Measurements from ENCODE around the gene MFSD12.
"Not testable (repeated sequence)": the region's sequence is repeated elsewhere in the genome, so short reads cannot be mapped to it uniquely, and the experiment has no call there.

The MFSD12 gene

GRCh38 chr19:3584036-3584802 is 26.8 kb upstream of the MFSD12 start:
- DNase-seq: not testable (repeated sequence)

DNA sequence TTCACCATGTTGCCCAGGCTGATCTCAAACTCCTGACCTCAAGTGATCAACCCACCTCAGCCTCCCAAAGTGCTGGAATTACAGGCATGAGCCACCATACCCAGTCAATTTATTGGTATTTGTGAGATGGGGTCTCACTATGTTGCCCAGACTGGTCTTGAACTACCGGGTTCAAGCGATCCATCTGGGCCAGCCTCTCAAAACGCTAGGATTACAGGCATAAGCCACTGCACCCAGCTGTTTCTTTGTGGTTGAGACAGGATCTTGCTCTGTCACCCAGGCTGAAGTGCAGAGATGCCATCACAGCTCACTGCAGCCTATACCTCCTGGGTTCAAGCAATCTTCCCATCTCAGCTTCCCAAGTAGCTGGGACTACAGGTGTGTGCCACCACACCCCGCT is 24.4 kb upstream of the MFSD12 start:
- DNase-seq: not testable (repeated sequence)

- no peak for DNase-seq
These were observed 23.0 kb upstream of the MFSD12 start for GRCh38 chr19:3580156-3580934.

- DNase-seq: no peak
These were observed 21.0 kb upstream of the MFSD12 start for GRCh38 chr19:3578390-3578789.

GRCh38 chr19:3577723-3578344 is 20.4 kb upstream of the MFSD12 start:
- DNase-seq: no peak

DNA sequence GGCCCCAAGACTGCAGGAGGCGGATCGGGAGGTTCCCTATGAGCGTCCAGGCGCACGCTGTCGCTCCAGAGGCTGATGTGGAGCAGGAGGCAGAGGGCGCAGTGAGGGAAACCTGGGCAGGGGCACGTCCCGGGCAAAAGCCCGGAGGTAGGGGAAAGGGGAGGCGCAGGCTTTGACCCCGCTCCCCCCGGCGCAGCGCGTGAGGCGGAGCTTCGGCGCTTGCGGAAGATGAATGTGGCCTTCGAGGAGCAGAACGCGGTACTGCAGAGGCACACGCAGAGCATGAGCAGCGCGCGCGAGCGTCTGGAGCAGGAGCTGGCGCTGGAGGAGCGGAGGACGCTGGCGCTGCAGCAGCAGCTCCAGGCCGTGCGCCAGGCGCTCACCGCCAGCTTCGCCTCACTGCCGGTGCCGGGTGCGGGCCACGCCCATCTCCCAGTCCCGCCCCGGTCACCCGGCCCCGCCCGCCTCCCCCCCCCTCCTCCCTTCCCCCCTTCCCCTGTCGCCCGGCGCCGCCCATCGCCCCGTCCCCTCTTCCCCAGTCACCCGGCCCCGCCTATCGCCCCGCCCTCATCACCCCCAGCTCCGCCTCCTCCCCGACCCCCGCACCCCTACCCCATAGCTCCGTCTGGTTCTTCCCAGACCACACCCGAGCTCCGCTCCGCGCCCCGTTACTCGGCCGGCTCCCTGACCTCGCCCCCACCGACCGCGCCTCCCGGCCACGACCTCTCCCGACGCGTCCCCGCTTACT is 19.5 kb upstream of the MFSD12 start:
- no peak for DNase-seq

DNA sequence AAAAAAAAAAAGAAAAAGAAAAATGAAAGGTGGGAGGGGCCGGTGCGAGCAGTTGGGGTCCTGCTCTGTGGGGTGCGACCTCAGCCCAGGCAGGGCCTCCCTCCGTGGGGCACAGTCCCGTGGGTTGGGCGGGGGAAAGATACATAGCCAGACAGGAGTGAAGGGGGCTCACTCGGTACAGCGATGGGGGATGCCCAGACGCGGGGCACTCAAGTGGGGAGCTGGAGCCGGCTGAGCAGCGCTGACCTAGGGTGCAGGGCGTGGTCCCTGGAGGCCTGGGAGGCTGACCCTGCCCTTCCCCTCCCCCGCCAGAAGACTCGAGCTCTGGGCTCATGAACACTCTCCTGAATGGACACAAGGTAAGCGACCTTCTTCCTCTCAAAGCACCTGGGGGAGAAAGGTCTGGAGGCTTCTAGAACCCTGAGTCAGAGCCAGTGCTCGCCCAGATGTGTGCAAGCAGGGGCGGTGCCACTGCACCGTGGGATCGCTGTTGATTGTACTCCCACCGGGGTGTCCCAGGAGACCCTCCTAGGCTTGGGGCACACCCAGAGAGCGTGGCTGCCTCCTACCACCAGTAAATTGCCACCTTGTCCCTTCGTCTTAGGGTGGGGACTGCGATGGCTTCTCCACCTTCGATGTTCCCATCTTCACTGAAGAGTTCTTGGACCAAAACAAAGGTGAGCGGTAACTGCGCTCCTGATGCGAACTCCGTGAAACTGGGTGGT is 18.7 kb upstream of the MFSD12 start:
- DNase-seq: no peak

DNA sequence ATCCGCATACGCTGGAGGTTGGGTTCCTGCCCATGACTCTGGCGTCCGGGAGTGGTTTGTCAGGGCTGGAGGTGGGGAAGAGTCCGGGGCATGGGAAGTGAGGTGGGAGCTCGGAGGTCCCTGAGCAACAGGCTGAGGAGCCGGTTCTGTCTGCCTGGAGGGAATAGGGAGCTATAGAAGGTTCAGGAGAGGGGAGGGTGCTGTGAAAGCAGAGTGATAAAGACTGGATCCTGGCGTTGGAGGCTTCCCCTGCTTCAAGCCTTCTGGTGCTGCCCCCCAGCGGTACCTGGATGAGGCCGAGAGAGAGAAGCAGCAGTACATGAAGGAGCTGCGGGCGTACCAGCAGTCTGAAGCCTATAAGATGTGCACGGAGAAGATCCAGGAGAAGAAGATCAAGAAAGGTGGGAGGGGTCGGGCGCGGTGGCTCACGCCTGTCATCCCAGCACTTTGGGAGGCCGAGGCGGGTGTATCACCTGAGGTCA is 17.9 kb upstream of the MFSD12 start:
- peak; percentile 34 for DNase-seq

GRCh38 chr19:3573858-3574637 is 16.7 kb upstream of the MFSD12 start:
- peak; percentile 97 for DNase-seq

DNA sequence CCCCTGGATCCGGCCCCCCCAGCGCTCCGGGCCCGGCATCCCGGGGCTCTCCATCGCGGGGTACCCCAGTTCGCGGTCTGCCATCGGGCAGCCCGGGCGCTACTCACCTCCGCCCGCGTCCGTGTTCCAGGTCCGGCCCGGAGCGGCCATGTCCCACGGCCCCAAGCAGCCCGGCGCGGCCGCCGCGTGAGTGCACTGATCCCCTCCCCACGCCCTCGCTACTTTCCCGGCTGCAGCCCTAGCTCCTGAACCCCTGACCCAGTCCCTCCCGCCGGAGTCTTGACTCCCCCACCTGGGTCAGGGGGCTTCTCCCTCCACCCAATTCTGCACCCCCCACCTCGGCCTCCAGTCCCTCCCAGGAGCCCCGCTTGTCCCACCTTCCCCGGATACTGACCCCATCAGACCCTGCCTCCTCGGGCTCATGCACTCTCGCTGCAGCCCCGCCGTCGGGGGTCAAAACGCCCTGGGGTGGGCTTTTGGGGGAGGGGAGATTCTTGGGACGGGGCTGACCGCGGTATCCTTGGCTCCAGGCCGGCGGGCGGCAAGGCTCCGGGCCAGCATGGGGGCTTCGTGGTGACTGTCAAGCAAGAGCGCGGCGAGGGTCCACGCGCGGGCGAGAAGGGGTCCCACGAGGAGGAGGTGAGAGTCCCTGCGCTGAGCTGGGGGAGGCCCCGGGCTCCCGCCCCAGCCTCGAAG is 15.9 kb upstream of the MFSD12 start:
- DNase-seq: peak; percentile 26

GRCh38 chr19:3572855-3573161 is 15.4 kb upstream of the MFSD12 start, which contains the start of gene HMG20B:
Gene HMG20B (plus strand): TSS chr19:3572944. CDS start chr19:3573310, 366 bp downstream.
- no peak for DNase-seq

DNA sequence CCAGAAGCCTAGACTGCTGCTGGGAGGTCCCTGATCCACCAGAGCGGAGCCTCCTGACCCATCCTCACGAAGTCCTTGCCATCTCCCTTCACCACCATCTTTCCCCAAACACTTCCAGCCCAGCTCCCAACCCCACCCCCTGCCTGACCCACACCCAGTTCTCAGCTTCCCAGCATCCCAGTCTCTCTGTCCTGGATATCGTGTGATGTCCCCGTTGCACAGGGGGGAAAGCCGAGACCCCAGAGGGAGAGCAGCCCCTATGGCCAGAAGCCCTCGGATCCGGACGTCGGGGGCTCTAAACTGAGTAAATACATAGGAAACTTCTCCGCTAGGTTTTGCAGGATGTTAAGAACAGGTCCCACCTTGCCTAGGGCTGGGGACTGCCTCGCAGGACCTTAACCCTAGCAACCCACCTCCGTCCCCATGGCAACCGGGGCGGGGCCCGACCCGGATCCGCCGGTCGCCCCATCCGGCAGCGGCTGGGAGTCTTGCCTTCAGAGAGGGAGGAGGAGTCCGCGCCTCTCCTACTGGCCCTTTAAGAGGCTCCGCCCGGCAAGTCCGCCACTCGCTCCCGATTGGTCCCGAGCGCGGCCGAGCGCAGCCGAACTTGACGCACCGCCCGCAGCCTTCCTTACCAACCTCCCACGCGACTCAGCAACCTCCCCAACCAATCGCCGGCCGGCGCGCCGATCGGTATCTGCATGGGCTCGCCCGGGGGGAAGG is 14.9 kb upstream of the MFSD12 start:
- peak; percentile 100 for DNase-seq

DNA sequence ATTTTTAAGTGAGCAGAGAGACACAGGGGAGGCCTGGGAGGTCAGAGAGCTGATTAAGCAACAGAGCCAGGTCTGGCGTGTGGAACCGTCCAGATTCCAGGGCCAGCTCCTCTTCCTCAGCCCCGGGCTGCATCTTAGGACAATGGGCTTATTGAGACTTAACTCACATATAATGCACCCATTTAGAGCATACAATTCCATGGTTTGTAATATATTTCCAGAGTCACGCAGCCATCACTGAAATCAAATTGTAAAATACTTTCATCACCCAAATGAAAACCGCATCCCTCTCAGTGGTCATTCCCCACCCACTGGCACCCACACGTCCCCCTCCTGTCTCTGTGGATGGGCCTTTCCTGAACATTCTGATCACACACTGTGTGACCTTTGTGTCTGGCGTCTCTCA is 13.2 kb upstream of the MFSD12 start:
- DNase-seq: no peak

- not testable (repeated sequence) for DNase-seq
These were observed 12.7 kb upstream of the MFSD12 start for GRCh38 chr19:3570042-3570441.

DNA sequence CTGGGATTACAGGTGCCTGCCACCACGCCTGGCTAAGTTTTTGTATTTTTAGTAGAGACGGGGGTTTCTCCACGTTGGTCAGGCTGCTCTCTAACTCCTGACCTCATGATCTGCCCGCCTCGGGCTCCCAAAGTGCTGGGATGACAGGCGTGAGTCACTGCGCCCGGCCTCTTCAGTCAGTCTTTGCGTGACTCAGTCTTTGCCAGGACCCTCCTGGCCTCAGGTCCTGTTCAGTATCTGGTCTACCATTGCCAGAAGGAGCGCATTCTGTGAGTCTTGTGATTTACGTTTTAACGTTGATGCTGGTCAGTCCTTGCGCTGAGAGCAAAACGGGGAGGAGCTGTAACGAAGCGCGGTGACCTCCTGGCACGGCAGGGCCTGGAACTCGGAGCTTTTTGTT is 7.8 kb upstream of the MFSD12 start:
- DNase-seq: no peak

- no peak for DNase-seq
These were observed 6.5 kb upstream of the MFSD12 start for GRCh38 chr19:3563709-3564524.

DNA sequence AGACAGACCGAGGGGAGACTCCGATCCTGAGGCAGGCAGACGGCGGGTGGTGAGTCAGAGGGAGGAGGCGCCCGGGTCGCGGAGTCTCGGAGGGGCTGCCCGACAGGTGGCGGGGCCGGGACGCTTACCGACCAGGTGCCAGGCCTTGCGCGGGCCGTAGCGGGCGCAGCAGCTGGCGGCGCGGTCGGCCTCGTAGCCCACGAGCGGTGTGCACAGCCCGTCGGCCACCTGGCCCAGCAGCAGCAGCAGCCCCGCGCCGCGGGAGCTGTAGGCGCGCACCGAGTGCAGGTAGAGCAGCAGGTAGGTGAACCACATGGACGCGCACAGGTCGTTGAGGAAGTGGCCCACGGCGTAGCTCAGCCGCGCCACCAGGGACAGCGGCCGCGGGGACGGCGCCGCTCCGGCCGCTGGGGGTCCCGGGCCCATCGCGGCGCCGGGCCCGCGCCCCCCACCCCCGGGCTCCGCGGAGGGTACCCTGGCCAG is 367 bp downstream of the MFSD12 start:
- DNase-seq: peak; percentile 57

DNA sequence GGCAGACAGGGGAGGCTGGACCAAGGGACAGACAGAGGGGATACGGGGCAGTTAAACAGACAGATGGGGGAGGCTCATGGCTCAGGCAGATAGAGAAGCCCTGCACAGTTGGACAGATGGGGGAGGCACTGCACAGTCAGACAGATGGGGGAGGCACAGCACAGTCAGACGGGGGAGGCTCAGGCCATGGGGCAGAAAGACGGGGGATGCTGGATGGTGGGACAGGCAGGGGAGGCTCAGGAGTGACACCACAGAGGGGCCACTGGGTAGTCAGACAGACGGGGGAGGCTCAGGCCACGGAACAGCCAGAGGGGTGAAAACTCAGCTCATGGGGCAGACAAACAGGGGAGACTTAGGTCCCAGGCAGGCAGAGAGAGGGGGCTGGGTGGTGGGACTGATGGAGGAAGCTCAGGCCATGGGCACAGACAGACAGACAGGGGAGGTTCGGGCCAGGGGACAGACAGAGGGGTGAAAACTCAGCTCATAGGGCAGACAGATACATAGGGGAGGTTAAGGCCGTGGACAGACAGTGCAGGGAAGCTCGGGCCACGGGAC is 886 bp downstream of the MFSD12 start:
- DNase-seq: no peak
